ENCODE measurements around the gene NUDT4.
"Not testable (repeated sequence)": the region's sequence is repeated elsewhere in the genome, so short reads cannot be mapped to it uniquely, and the experiment has no call there.

Gene NUDT4

DNA sequence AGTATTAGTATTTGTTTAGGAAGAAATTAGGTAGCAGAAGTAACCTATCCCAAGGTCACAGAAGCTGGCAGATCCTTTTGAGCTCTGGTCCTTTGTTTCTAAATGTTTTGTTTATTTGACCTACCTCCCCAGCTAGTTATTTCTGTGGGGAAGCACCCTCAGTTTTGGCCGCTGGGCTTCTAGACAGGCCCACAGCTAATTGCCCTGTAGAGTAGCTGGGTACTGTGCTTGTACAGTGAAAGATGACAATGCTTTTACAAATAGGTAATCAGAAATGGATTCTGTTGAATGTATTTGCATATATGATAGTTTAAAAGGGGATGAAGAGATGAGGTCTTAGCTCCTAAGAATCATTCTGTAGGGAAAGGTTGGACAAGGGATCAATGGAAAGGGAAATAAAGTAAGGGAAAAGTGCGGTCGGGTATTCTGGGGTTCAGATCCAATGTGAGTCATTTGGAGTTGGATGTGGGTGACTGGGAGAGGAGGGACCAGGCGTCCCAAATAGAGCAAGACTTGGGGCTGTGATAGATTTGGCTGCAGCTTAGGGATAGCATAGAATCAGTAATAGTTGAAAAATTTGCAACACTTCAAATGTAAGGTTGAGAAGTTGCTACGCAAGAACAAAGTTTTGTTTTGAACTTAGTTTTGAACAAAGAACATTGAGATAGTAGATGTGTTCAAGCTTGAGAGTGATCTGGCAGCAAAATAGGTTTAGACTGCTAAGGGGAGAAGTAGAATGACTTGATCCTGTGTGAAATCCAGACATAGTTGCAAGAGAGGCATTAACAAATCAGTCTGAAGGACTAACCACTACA lies 3.6 kb downstream of the NUDT4 start:
- TF ChIP-seq EZH2 (IDR thresholded peaks at IDR 0.05), result no peak
- no peak for TF ChIP-seq FOXP2 (optimal IDR thresholded peaks at IDR 0.05; ENCODE audit: control extremely low read depth, extremely low read length, insufficient read depth)
- TF ChIP-seq POLR2AphosphoS5 (IDR thresholded peaks at IDR 0.05; ENCODE audit: borderline replicate concordance, low read depth, low read length), result no peak
- Histone ChIP-seq H3K36me3 (ENCODE audit: insufficient read depth, low read length) (peaks cover 33% of the 10 kb centered on the region), H3K9ac (ENCODE audit: insufficient read length) (peak overlapping the region; percentile 85), H3K4me3 (peak overlapping the region; percentile 99), H3K27ac (no peak overlapping the region), H3K9me3 (ENCODE audit: low read depth, low read length) (no peaks in the 10 kb centered on the region)
- no peak for DNase-seq (ENCODE audit: low read depth, low spot score)

DNA sequence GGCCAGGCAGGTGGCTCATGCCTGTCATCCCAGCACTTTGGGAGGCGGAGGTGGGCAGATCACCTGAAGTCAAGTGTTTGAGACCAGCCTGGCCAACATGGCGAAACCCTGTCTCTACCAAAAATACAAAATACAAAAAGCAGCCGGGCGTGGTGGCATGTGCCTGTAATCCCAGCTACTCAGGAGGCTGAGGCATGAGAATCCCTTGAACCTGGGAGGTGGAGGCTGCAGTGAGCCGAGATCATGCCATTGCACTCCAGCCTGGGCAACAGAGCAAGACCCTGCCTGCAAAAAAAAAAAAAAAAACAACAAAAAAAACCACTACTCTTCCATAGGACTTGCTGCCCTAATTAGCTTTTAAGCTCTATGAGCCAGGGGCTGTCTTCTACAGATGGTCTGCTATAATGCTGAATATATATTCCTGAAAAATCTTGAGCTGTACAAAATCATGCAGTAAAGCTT lies 4.3 kb downstream of the NUDT4 start:
- H3K9ac ChIP-seq (ENCODE audit: insufficient read length); H3K9me3 ChIP-seq (ENCODE audit: low read depth, low read length); DNase-seq (ENCODE audit: low read depth, low spot score): not testable (repeated sequence)
- Histone ChIP-seq H3K36me3 (ENCODE audit: insufficient read depth, low read length) (peaks cover 39% of the 10 kb centered on the region), H3K27ac (peak overlapping the region; percentile 43; the same call in 1 of the 2 replicates), H3K4me3 (peak overlapping the region; percentile 99)

DNA sequence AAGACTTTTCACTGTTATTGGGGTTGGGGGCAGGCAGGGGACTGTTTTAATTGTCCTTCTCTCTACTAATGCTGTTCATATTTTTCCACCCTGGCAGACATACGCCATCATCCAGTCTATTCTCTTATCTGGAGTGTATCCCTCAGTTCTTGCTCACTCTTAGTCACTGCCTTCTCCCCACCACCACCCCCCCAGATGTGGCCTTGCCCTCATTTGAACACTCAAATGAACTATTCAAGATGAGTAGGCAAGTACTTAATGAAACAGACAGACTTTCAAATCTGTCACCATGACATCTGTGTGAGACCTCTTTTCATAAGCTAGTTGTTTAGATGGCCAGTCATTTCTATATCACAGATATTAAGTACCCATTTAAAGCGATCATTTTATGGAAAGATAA lies 10.1 kb downstream of the NUDT4 start:
- no peak for DNase-seq (ENCODE audit: low read depth, low spot score)
- no peaks in the 10 kb centered on the region for H3K9me3 ChIP-seq (ENCODE audit: low read depth, low read length)
- peaks cover 55% of the 10 kb centered on the region for H3K36me3 ChIP-seq (ENCODE audit: insufficient read depth, low read length)
- no peak overlapping the region for H3K9ac ChIP-seq (ENCODE audit: insufficient read length)
- H3K27ac ChIP-seq, result no peak overlapping the region
- TF ChIP-seq FOXP2 (optimal IDR thresholded peaks at IDR 0.05; ENCODE audit: control extremely low read depth, extremely low read length, insufficient read depth) (no peak), EZH2 (IDR thresholded peaks at IDR 0.05) (no peak), POLR2AphosphoS5 (IDR thresholded peaks at IDR 0.05; ENCODE audit: borderline replicate concordance, low read depth, low read length) (no peak)
- no peak overlapping the region for H3K4me3 ChIP-seq

DNA sequence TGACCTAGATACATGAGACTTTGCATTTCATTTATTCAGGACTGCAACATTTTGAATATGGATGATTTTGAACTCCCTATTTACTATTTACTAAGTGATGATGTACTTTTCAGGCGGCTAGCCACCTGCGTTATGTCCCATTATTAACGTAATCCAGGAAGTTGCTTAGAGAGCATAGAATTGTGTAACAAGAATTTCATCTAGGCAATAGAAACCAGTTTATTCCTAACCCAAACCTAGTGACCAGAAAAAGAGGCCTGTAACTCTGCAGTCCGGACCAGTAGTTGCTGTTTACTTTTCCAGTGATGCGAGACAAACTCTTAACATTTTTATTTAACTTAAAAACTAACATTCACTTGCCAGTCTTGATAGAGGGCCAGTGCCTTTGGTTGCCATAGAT lies 12.3 kb downstream of the NUDT4 start:
- Histone ChIP-seq H3K9me3 (ENCODE audit: low read depth, low read length) (no peaks in the 10 kb centered on the region), H3K4me3 (no peak overlapping the region), H3K36me3 (ENCODE audit: insufficient read depth, low read length) (peaks cover 49% of the 10 kb centered on the region), H3K27ac (no peak overlapping the region), H3K9ac (ENCODE audit: insufficient read length) (no peak overlapping the region)
- DNase-seq (ENCODE audit: low read depth, low spot score), result no peak
- TF ChIP-seq POLR2AphosphoS5 (IDR thresholded peaks at IDR 0.05; ENCODE audit: borderline replicate concordance, low read depth, low read length) (no peak), EZH2 (IDR thresholded peaks at IDR 0.05) (no peak), FOXP2 (optimal IDR thresholded peaks at IDR 0.05; ENCODE audit: control extremely low read depth, extremely low read length, insufficient read depth) (no peak)

DNA sequence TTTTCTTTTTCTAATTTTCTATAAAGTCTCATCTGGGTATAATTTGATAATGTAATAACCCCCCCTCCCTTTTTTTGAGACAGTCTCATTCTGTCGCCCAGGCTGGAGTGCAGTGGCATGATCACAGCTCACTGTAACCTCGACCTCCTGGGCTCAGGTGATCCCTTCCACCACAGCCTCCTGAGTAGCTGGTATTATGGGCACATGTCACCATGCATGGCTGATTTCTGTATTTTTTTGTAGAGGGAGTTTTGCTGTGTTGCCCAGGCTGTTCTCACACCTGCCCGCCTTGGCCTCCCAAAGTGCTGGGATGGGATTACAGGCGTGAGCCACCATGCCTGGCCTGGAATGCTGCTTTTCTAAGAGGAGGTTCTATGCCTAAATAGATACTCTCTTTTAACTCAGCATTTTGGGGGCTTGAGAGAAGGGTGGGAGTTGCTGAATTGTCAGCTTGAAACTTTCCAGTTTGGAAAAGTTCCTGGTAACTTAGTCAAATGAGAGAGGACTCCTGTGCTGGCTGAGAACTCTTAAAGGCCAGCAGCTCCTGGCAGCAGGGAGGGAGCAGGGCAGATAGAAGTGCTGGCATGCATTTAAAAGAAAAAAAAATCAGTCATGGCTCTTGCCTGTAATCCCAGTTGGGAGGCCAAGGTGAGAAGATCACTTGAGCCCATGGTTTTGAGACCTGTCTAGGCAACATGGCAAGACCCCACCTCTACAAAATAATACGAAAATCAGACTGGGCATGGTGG lies 13.0 kb downstream of the NUDT4 start:
- H3K9ac ChIP-seq (ENCODE audit: insufficient read length), result no peak overlapping the region
- H3K36me3 ChIP-seq (ENCODE audit: insufficient read depth, low read length), result peaks cover 47% of the 10 kb centered on the region
- TF ChIP-seq EZH2 (IDR thresholded peaks at IDR 0.05) (no peak), FOXP2 (optimal IDR thresholded peaks at IDR 0.05; ENCODE audit: control extremely low read depth, extremely low read length, insufficient read depth) (no peak)
- H3K27ac ChIP-seq, result peak overlapping the region; percentile 48; the same call in 1 of the 2 replicates
- H3K4me3 ChIP-seq, result no peak overlapping the region
- DNase-seq (ENCODE audit: low read depth, low spot score), result no peak
- no peaks in the 10 kb centered on the region for H3K9me3 ChIP-seq (ENCODE audit: low read depth, low read length)

DNA sequence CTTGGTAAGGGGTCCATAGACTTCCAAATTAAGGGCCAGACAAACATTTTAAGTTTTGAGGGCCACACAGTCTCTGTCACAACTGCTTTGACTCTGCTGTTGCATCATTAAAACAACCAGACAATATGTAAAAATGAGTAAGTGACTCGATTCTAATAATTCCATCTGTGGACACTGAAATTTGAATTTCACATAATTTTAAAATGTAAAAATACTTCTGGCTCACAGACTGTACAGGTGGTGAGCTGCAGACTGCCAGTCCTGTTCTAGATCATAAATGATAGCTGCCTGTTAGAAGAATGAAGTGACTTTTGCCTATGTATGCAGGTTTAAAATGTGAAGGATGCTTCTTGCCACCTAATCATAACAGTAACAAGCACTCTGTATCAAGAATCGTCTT lies 15.7 kb downstream of the NUDT4 start:
- Histone ChIP-seq H3K4me3 (no peak overlapping the region), H3K27ac (no peak overlapping the region), H3K36me3 (ENCODE audit: insufficient read depth, low read length) (peaks cover 48% of the 10 kb centered on the region), H3K9me3 (ENCODE audit: low read depth, low read length) (no peaks in the 10 kb centered on the region), H3K9ac (ENCODE audit: insufficient read length) (no peak overlapping the region)
- no peak for TF ChIP-seq EZH2 (IDR thresholded peaks at IDR 0.05)
- no peak for TF ChIP-seq FOXP2 (optimal IDR thresholded peaks at IDR 0.05; ENCODE audit: control extremely low read depth, extremely low read length, insufficient read depth)
- no peak for TF ChIP-seq POLR2AphosphoS5 (IDR thresholded peaks at IDR 0.05; ENCODE audit: borderline replicate concordance, low read depth, low read length)
- DNase-seq (ENCODE audit: low read depth, low spot score), result no peak

DNA sequence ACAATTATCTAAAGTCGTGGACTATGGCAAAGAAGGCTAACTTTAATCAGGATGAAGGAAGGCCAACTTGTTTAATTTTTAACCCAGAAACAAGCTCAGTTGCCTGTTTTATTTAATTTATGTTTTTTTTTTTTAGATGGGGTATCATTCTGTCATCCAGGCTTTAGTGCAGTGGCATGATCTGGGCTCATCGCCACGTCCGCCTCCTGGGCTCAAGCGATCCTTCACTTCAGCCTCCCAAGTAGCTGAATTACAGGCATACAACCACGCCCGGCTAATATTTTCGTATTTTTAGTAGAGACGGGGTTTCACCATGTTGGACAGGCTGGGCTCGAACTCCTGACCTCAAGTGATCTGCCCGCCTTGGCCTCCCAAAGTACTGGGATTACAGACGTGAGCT lies 19.7 kb downstream of the NUDT4 start:
- no peaks in the 10 kb centered on the region for H3K9me3 ChIP-seq (ENCODE audit: low read depth, low read length)
- no peak for TF ChIP-seq POLR2AphosphoS5 (IDR thresholded peaks at IDR 0.05; ENCODE audit: borderline replicate concordance, low read depth, low read length)
- TF ChIP-seq EZH2 (IDR thresholded peaks at IDR 0.05), result no peak
- TF ChIP-seq FOXP2 (optimal IDR thresholded peaks at IDR 0.05; ENCODE audit: control extremely low read depth, extremely low read length, insufficient read depth), result no peak
- H3K36me3 ChIP-seq (ENCODE audit: insufficient read depth, low read length), result peaks cover 51% of the 10 kb centered on the region
- H3K9ac ChIP-seq (ENCODE audit: insufficient read length), result peak overlapping the region; percentile 29
- DNase-seq (ENCODE audit: low read depth, low spot score), result no peak
- no peak overlapping the region for H3K4me3 ChIP-seq
- peak overlapping the region; percentile 81 for H3K27ac ChIP-seq

DNA sequence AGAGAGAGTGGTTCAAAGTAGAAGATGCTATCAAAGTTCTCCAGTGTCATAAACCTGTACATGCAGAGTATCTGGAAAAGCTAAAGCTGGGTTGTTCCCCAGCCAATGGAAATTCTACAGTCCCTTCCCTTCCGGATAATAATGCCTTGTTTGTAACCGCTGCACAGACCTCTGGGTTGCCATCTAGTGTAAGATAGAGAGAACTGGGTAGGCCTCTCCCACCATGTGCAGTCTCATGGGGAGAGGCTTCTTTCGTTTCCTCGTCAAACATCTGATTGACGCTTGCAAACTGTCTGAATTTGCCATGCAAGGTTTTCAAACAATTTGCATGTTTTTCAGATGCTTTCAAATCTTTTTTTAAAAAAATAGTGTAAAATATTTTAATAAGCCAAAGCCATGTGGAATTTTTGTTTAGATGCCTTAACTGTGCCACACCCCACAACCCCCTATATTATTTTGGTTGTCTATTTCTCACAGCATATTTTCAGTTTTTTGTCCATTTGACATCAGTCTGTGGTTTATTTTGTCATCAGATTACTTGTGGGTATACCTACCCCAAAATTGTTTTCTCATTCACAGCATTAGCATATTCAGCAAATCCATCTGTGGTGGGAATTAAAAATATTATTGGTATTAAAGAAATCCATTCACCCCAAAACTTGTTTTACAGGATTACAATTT lies 21.6 kb downstream of the NUDT4 start:
- H3K36me3 ChIP-seq (ENCODE audit: insufficient read depth, low read length), result peaks cover 64% of the 10 kb centered on the region

More for the DNA sequence above, 21.6 kb downstream of the NUDT4 start:
- H3K4me3 ChIP-seq; DNase-seq (ENCODE audit: low read depth, low spot score); H3K9ac ChIP-seq (ENCODE audit: insufficient read length); H3K9me3 ChIP-seq (ENCODE audit: low read depth, low read length): not testable (repeated sequence)
- peak overlapping the region; percentile 44; the same call in 1 of the 2 replicates for H3K27ac ChIP-seq
